PC-3 (cell line): ENCODE measurements around the gene NXPH1.

Experiments used
- CTCF ChIP-seq: fragments of 300-600 bp; sonication (generic); conservative IDR thresholded peaks from 2 replicates; pipeline ENCODE4 v1.5.1; 2017; ENCODE audit warnings: antibody characterized with exemption, low read depth, mild to moderate bottlenecking, low read length
- EZH2phosphoT487 ChIP-seq: fragments of 300-600 bp; sonication (generic); IDR thresholded peaks from 2 replicates; pipeline ENCODE4 v1.6.1; 2018; ENCODE audit warnings: mild to moderate bottlenecking, antibody characterized with exemption, low read length, borderline replicate concordance

- TF ChIP-seq CTCF (no peak), EZH2phosphoT487 (no peak)
These were observed 367.6 kb downstream of the NXPH1 start for GRCh38 chr7:8800986-8801385.
